Gastroesophageal sphincter (tissue), 4 donors: ENCODE results near the gene CYP1A1. TPM values are rescaled to one million over a fixed set of nuclear protein-coding genes. Genes with fewer than 3 reads are reported as not detected.

Experiments used
- ATAC-seq: fragments of 150-250 bp; one replicate; pipeline ENCODE4 v1.9.1; 2016; ENCODE audit warnings: mild to moderate bottlenecking, moderate library complexity
- H3K27ac ChIP-seq, 4 donors: fragments of 200-600 bp; sonication (generic) in 3 of 4; 1 replicate in 3 of 4; 2 replicates in 1 of 4; pipeline ENCODE4 v1.5.1; 2016 to 2019
- H3K27me3 ChIP-seq: fragments of 200-600 bp; sonication (generic); one replicate; pipeline ENCODE4 v1.5.1; 2019
- H3K36me3 ChIP-seq, 2 donors: fragments of 200-600 bp; sonication (generic); one replicate each; pipeline ENCODE4 v1.5.1; 2019; ENCODE audit warnings: control low read depth in 1 of 2
- H3K4me1 ChIP-seq, 3 donors: fragments of 200-600 bp; sonication (generic); 1 replicate in 2 of 3; 2 replicates in 1 of 3; pipeline ENCODE4 v1.5.1; 2016 to 2019; ENCODE audit warnings: control low read depth in 2 of 3
- H3K4me3 ChIP-seq, 2 donors: fragments of 200-600 bp; sonication (generic); one replicate each; pipeline ENCODE4 v1.5.1; 2019; ENCODE audit warnings: mild to moderate bottlenecking in 1 of 2, moderate library complexity in 1 of 2
- H3K9me3 ChIP-seq, 3 donors: fragments of 200-600 bp; sonication (generic); one replicate each; pipeline ENCODE4 v1.5.1; 2017 to 2019; ENCODE audit warnings: control low read depth in 2 of 3
- CTCF ChIP-seq, 4 experiments: fragments of 200-600 bp in 2 of 4; fragments of 450-650 bp in 2 of 4; sonication (generic) in 1 of 4; IDR thresholded peaks; one replicate each; pipeline ENCODE4 v1.5.1; 2017 to 2019; ENCODE audit warnings: antibody characterized with exemption in 4 of 4, mild to moderate bottlenecking in 2 of 4, moderate library complexity in 2 of 4
- EP300 ChIP-seq: sonication (generic); formaldehyde crosslinking; IDR thresholded peaks from one replicate; pipeline ENCODE4 v1.6.1; 2017; ENCODE audit warnings: antibody characterized with exemption, mild to moderate bottlenecking
- POLR2A ChIP-seq, 2 donors: fragments of 450-650 bp; IDR thresholded peaks; one replicate each; pipeline ENCODE4 v1.6.1; 2017; ENCODE audit warnings: antibody characterized with exemption in 2 of 2, mild to moderate bottlenecking in 2 of 2, moderate library complexity in 1 of 2
- POLR2AphosphoS5 ChIP-seq: sonication (generic); formaldehyde crosslinking; IDR thresholded peaks from one replicate; pipeline ENCODE4 v1.6.1; 2017; ENCODE audit warnings: antibody characterized with exemption
- WGBS, 2 donors: methylation state at CpG; one replicate each; pipeline ENCODE4 v1.1.5; 2018; ENCODE audit warnings: low coverage in 1 of 2; 5-methylcytosine and 5-hydroxymethylcytosine counted together
- total RNA-seq, 4 donors: library from RNA; depleted of rRNA; stranded (reverse); fragments of >200 nt; gene quantifications; one replicate each; pipeline ENCODE4 v1.1.0, GENCODE V29; 2016

Gene CYP1A1
- total RNA-seq, 4 donors from 2014 or later = 0.47 to 2.2 TPM; not detected in 2

GRCh38 chr15:74696398-74696729 is 29.0 kb downstream of the CYP1A1 start:
- Histone ChIP-seq H3K9me3 (no peaks in the 10 kb centered on the region), H3K4me1 (peaks cover 0 to 37% (median 20%) of the 10 kb centered on the region in 3 donors), H3K36me3 (no peaks in the 10 kb centered on the region), H3K27me3 (no peaks in the 10 kb centered on the region), H3K27ac (peak overlapping the region in 3 of 4 donors; percentile 89 to 93 (median 90)), H3K4me3 (peak overlapping the region; percentile 53 to 90)
- TF ChIP-seq CTCF (IDR thresholded peaks at IDR 0.05) = no peak
- TF ChIP-seq POLR2A (IDR thresholded peaks at IDR 0.05) = no peak
- no peak for TF ChIP-seq EP300
- TF ChIP-seq POLR2AphosphoS5 = no peak
- 0 to 3% methylated on average over 9 of the region's 10 CpGs for WGBS, 2 donors
- ATAC-seq = no peak

- Histone ChIP-seq H3K4me1 (peaks cover 0 to 37% (median 20%) of the 10 kb centered on the region in 3 donors), H3K27me3 (no peaks in the 10 kb centered on the region), H3K36me3 (no peaks in the 10 kb centered on the region), H3K27ac (peak within 1 kb of the TSS; percentile 34 to 93 (median 90)), H3K4me3 (peak within 1 kb of the TSS; percentile 53 to 90), H3K9me3 (no peaks in the 10 kb centered on the region)
- WGBS, 2 donors = 0% methylated on average over 3 to 15 of the region's 46 CpGs
- ATAC-seq = peak; percentile 94
- TF ChIP-seq POLR2A (IDR thresholded peaks at IDR 0.05) = peak in 1 of 2 donors; percentile 37
- peak in 1 of 4 experiments; percentile 28 for TF ChIP-seq CTCF (IDR thresholded peaks at IDR 0.05)
- TF ChIP-seq POLR2AphosphoS5 = peak; percentile 72
- TF ChIP-seq EP300 = no peak
These were observed 29.5 kb downstream of the CYP1A1 start, which contains the start of gene EDC3 for GRCh38 chr15:74695597-74696397. EDC3 (minus strand) TSS chr15:74696024; CDS start chr15:74675124, 20,900 bp downstream.

- 56 to 62% methylated on average over 1 of the region's 1 CpG for WGBS, 2 donors
- no peak overlapping the region for H3K4me3 ChIP-seq
- peaks cover 0 to 37% (median 20%) of the 10 kb centered on the region in 3 donors for H3K4me1 ChIP-seq
- no peak overlapping the region for H3K27ac ChIP-seq
- no peaks in the 10 kb centered on the region for H3K9me3 ChIP-seq
- no peak for ATAC-seq
- H3K36me3 ChIP-seq = no peaks in the 10 kb centered on the region
- TF ChIP-seq EP300 (no peak), POLR2A (IDR thresholded peaks at IDR 0.05) (no peak), POLR2AphosphoS5 (no peak), CTCF (IDR thresholded peaks at IDR 0.05) (no peak)
- H3K27me3 ChIP-seq = no peaks in the 10 kb centered on the region
These were observed 33.0 kb downstream of the CYP1A1 start for GRCh38 chr15:74692327-74692726.

- no peak for ATAC-seq
- no peaks in the 10 kb centered on the region for H3K27me3 ChIP-seq
- H3K9me3 ChIP-seq = no peaks in the 10 kb centered on the region
- no peaks in the 10 kb centered on the region for H3K4me1 ChIP-seq
- 88 to 100% methylated on average over 1 of the region's 1 CpG for WGBS, 2 donors
- TF ChIP-seq CTCF (IDR thresholded peaks at IDR 0.05) (no peak), EP300 (no peak), POLR2A (IDR thresholded peaks at IDR 0.05) (no peak), POLR2AphosphoS5 (no peak)
- no peak overlapping the region for H3K4me3 ChIP-seq
- H3K36me3 ChIP-seq = peaks cover 0 to 26% of the 10 kb centered on the region in 2 donors
- H3K27ac ChIP-seq = no peak overlapping the region
These were observed 41.6 kb downstream of the CYP1A1 start for GRCh38 chr15:74683758-74684157.

GRCh38 chr15:74682954-74683353 is 42.4 kb downstream of the CYP1A1 start:
- WGBS, 2 donors = 90 to 97% methylated on average over 3 of the region's 3 CpGs
- H3K27ac ChIP-seq = no peak overlapping the region

More at GRCh38 chr15:74682954-74683353, 42.4 kb downstream of the CYP1A1 start:
- H3K4me1 ChIP-seq = no peaks in the 10 kb centered on the region
- peaks cover 0 to 26% of the 10 kb centered on the region in 2 donors for H3K36me3 ChIP-seq
- no peak overlapping the region for H3K4me3 ChIP-seq
- ATAC-seq = no peak
- H3K9me3 ChIP-seq = no peaks in the 10 kb centered on the region
- no peaks in the 10 kb centered on the region for H3K27me3 ChIP-seq
- TF ChIP-seq EP300 (no peak), CTCF (IDR thresholded peaks at IDR 0.05) (no peak), POLR2A (IDR thresholded peaks at IDR 0.05) (no peak), POLR2AphosphoS5 (no peak)
